ENCODE measurements around the gene MYO15A. TPM values are rescaled to one million over a fixed set of nuclear protein-coding genes. Genes with fewer than 3 reads are reported as not detected.

The MYO15A gene
- total RNA-seq, 2 experiments from 2014 or later: 0.98 to 1.4 TPM

DNA sequence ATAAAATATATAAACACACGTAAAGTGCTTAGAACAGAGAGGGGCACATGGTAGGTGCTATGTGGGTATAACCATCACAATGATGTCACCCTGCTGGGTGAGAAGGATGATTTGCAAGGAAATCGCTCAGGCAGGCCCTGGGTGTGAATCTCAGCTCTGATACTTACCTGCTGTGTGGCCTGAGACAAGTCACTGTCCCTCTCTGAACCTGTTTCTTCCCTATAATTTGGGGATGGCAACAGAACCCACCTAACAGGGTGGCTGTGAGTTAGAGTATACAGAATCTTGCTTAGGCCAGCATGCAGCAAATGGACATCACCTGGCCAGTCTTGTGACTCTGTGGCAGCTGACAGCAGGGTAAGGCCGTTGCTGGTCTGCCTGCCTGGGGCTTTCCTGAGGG is 38.4 kb downstream of the MYO15A start:
- no peak for DNase-seq (ENCODE audit: low spot score)
- Histone ChIP-seq H2AFZ (ENCODE audit: low read length) (no peak overlapping the region), H3K27ac (ENCODE audit: low read depth, low read length, poor library complexity, severe bottlenecking) (no peak overlapping the region), H3K36me3 (ENCODE audit: insufficient read depth, low read length) (no peaks in the 10 kb centered on the region), H3K4me1 (ENCODE audit: insufficient read depth, low read length, poor library complexity, severe bottlenecking) (no peaks in the 10 kb centered on the region), H3K79me2 (ENCODE audit: insufficient read depth, low read depth, low read length) (no peaks in the 10 kb centered on the region), H4K20me1 (ENCODE audit: insufficient read depth, low read length) (no peaks in the 10 kb centered on the region), H3K4me3 (ENCODE audit: low read depth, low read length, poor library complexity, severe bottlenecking) (no peak overlapping the region), H3K9me2 (ENCODE audit: insufficient read depth, low read length) (no peaks in the 10 kb centered on the region), H3K4me2 (ENCODE audit: low read length) (no peak overlapping the region), H3K9me3 (ENCODE audit: low read length) (no peaks in the 10 kb centered on the region)
- BruUV-seq (replicated peaks): no TSS peak
- POLR2A ChIA-PET: no interaction called here
- CTCF ChIA-PET (ENCODE audit: unreplicated experiment): no interaction called here
- no peak for TF ChIP-seq EZH2phosphoT487 (IDR thresholded peaks at IDR 0.05; ENCODE audit: borderline replicate concordance, low read depth, low read length)
- TF ChIP-seq, protein P1, sequence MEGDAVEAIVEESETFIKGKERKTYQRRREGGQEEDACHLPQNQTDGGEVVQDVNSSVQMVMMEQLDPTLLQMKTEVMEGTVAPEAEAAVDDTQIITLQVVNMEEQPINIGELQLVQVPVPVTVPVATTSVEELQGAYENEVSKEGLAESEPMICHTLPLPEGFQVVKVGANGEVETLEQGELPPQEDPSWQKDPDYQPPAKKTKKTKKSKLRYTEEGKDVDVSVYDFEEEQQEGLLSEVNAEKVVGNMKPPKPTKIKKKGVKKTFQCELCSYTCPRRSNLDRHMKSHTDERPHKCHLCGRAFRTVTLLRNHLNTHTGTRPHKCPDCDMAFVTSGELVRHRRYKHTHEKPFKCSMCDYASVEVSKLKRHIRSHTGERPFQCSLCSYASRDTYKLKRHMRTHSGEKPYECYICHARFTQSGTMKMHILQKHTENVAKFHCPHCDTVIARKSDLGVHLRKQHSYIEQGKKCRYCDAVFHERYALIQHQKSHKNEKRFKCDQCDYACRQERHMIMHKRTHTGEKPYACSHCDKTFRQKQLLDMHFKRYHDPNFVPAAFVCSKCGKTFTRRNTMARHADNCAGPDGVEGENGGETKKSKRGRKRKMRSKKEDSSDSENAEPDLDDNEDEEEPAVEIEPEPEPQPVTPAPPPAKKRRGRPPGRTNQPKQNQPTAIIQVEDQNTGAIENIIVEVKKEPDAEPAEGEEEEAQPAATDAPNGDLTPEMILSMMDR (conservative IDR thresholded peaks at IDR 0.05; ENCODE audit: low read length): no peak
- intact Hi-C loops (cut with micrococcal nuclease; ENCODE audit: unreplicated experiment): no loop called here

DNA sequence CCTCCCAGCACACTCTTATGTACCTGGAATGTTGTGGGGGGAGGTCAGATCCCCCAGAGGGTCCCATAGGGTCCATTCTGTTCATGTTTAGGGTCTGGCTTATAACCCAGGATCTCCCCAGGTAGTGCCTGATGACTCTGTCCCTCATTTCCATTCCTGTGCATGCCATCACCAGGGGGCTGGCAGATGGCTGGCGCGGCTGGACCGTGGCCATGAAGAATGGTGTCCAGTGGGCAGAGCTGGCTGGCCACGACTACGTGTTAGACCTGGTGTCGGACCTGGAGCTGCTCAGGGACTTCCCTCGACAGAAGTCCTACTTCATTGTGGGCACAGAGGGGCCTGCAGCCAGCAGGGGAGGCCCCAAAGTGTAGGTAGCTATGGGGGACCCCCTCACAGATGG is 40.0 kb downstream of the MYO15A start:
- no TSS peak for BruUV-seq (replicated peaks)
- Histone ChIP-seq H3K4me2 (ENCODE audit: low read length) (no peak overlapping the region), H4K20me1 (ENCODE audit: insufficient read depth, low read length) (no peaks in the 10 kb centered on the region), H3K27ac (ENCODE audit: low read depth, low read length, poor library complexity, severe bottlenecking) (no peak overlapping the region), H3K36me3 (ENCODE audit: insufficient read depth, low read length) (no peaks in the 10 kb centered on the region), H3K79me2 (ENCODE audit: insufficient read depth, low read depth, low read length) (no peaks in the 10 kb centered on the region), H3K4me3 (ENCODE audit: low read depth, low read length, poor library complexity, severe bottlenecking) (no peak overlapping the region), H2AFZ (ENCODE audit: low read length) (no peak overlapping the region), H3K4me1 (ENCODE audit: insufficient read depth, low read length, poor library complexity, severe bottlenecking) (peaks cover 5% of the 10 kb centered on the region), H3K9me2 (ENCODE audit: insufficient read depth, low read length) (no peaks in the 10 kb centered on the region), H3K9me3 (ENCODE audit: low read length) (no peaks in the 10 kb centered on the region)
- DNase-seq (ENCODE audit: low spot score): no peak
- intact Hi-C loops (cut with micrococcal nuclease; ENCODE audit: unreplicated experiment): no loop called here
- ChIA-PET CTCF (ENCODE audit: unreplicated experiment) (interaction anchor here (0.6 kb wide), 1 partner anchor 256 kb away, joined by 3 read pairs; no protein-coding TSS in a partner anchor), POLR2A (no interaction called here)
- TF ChIP-seq, protein P1 (conservative IDR thresholded peaks at IDR 0.05; ENCODE audit: low read length): no peak
- no peak for TF ChIP-seq EZH2phosphoT487 (IDR thresholded peaks at IDR 0.05; ENCODE audit: borderline replicate concordance, low read depth, low read length)

DNA sequence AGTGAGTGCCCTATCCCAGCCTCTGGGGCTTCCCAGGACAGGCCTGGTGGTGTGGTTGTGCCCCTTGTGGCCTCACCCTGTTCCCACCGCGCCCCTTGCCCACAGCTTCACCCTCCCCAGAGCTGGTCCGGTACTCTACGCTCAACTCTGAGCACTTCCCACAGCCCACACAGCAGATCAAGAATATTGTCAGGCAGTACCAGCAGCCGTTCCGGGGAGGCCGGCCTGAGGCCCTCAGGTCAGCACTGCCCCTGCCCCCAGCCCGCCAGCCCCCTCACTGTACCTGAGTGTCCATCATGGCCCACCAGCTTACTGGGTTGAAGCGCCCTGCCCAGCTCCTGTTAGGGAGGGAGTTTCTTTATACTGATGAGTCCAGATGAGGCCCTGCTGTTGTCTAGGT is 42.7 kb downstream of the MYO15A start:
- Histone ChIP-seq H3K27ac (ENCODE audit: low read depth, low read length, poor library complexity, severe bottlenecking) (no peak overlapping the region), H3K9me2 (ENCODE audit: insufficient read depth, low read length) (no peaks in the 10 kb centered on the region), H3K79me2 (ENCODE audit: insufficient read depth, low read depth, low read length) (no peaks in the 10 kb centered on the region), H2AFZ (ENCODE audit: low read length) (no peak overlapping the region), H3K36me3 (ENCODE audit: insufficient read depth, low read length) (no peaks in the 10 kb centered on the region), H3K4me2 (ENCODE audit: low read length) (no peak overlapping the region), H4K20me1 (ENCODE audit: insufficient read depth, low read length) (no peaks in the 10 kb centered on the region), H3K9me3 (ENCODE audit: low read length) (no peaks in the 10 kb centered on the region), H3K4me3 (ENCODE audit: low read depth, low read length, poor library complexity, severe bottlenecking) (no peak overlapping the region), H3K4me1 (ENCODE audit: insufficient read depth, low read length, poor library complexity, severe bottlenecking) (peaks cover 13% of the 10 kb centered on the region)
- ChIA-PET CTCF (ENCODE audit: unreplicated experiment) (no interaction called here), POLR2A (no interaction called here)
- intact Hi-C loops (cut with micrococcal nuclease; ENCODE audit: unreplicated experiment): loop anchor here (10.0 kb wide), 1 partner anchor 56 kb away; no protein-coding TSS in a partner anchor
- TF ChIP-seq, protein P1 (conservative IDR thresholded peaks at IDR 0.05; ENCODE audit: low read length): no peak
- TF ChIP-seq EZH2phosphoT487 (IDR thresholded peaks at IDR 0.05; ENCODE audit: borderline replicate concordance, low read depth, low read length): no peak
- no TSS peak for BruUV-seq (replicated peaks)
- no peak for DNase-seq (ENCODE audit: low spot score)
